HG03520 (cell line): ENCODE data around the gene CDPF1.
A peak's percentile ranks its signal among the peaks of the same experiment; 100 is the strongest.
"Not testable (repeated sequence)": the region's sequence is repeated elsewhere in the genome, so short reads cannot be mapped to it uniquely, and the experiment has no call there.

Experiments used
- ATAC-seq: cut with Tn5 transposase; IDR thresholded peaks from one replicate; pipeline ENCODE4 v1.9.1; 2021; ENCODE audit warnings: mild to moderate bottlenecking, moderate library complexity; ENCODE audit not compliant: unreplicated experiment

The CDPF1 gene

GRCh38 chr22:46281866-46282678 is 32.0 kb upstream of the CDPF1 start:
- no peak for ATAC-seq

GRCh38 chr22:46280999-46281623 is 31.0 kb upstream of the CDPF1 start:
- no peak for ATAC-seq

GRCh38 chr22:46280063-46280817 is 30.1 kb upstream of the CDPF1 start:
- no peak for ATAC-seq

- no peak for ATAC-seq
Observed at GRCh38 chr22:46278656-46279645, 28.9 kb upstream of the CDPF1 start.

- ATAC-seq: no peak
Observed at GRCh38 chr22:46276563-46276962, 26.5 kb upstream of the CDPF1 start.

- no peak for ATAC-seq
Observed at GRCh38 chr22:46275455-46276122, 25.5 kb upstream of the CDPF1 start.

GRCh38 chr22:46274381-46274780 is 24.3 kb upstream of the CDPF1 start:
- ATAC-seq: no peak

GRCh38 chr22:46273432-46274148 is 23.5 kb upstream of the CDPF1 start:
- ATAC-seq: no peak

GRCh38 chr22:46272762-46273431 is 22.8 kb upstream of the CDPF1 start:
- no peak for ATAC-seq

GRCh38 chr22:46272196-46272595 is 22.1 kb upstream of the CDPF1 start:
- no peak for ATAC-seq

GRCh38 chr22:46269564-46269963 is 19.5 kb upstream of the CDPF1 start:
- ATAC-seq: no peak

GRCh38 chr22:46267431-46268279 is 17.6 kb upstream of the CDPF1 start, which contains the start of gene TTC38:
TSS of gene TTC38 (plus strand) at chr22:46268008. CDS start at chr22:46268040, 32 bp downstream.
- peak; percentile 50 for ATAC-seq

- not testable (repeated sequence) for ATAC-seq
Observed at GRCh38 chr22:46265627-46266026, 15.5 kb upstream of the CDPF1 start.

- ATAC-seq: not testable (repeated sequence)
Observed at GRCh38 chr22:46264520-46264919, 14.4 kb upstream of the CDPF1 start.

GRCh38 chr22:46263216-46263590 is 13.1 kb upstream of the CDPF1 start, which contains the start of gene PKDREJ:
TSS of gene PKDREJ (minus strand) at chr22:46263343. CDS start at chr22:46263322, 21 bp downstream.
- no peak for ATAC-seq

- no peak for ATAC-seq
Observed at GRCh38 chr22:46262449-46263215, 12.5 kb upstream of the CDPF1 start.

GRCh38 chr22:46260038-46260437 is 9.9 kb upstream of the CDPF1 start:
- no peak for ATAC-seq
